SU-DHL-6 (cell line): ENCODE measurements around the gene C16orf89.

Experiments used
- CTCF ChIP-seq: fragments of 200-600 bp; sonication (generic); IDR thresholded peaks from one replicate; pipeline ENCODE4 v1.5.1; 2017; ENCODE audit warnings: antibody characterized with exemption, mild to moderate bottlenecking, low read length, moderate library complexity; ENCODE audit not compliant: insufficient read depth, poor library complexity, severe bottlenecking
- EZH2phosphoT487 ChIP-seq: fragments of 200-600 bp; sonication (generic), shearing (Covaris generic); conservative IDR thresholded peaks from 2 replicates; pipeline ENCODE4 v1.6.1; 2018; ENCODE audit warnings: mild to moderate bottlenecking, antibody characterized with exemption, low read length, moderate library complexity, mixed read lengths

DNA sequence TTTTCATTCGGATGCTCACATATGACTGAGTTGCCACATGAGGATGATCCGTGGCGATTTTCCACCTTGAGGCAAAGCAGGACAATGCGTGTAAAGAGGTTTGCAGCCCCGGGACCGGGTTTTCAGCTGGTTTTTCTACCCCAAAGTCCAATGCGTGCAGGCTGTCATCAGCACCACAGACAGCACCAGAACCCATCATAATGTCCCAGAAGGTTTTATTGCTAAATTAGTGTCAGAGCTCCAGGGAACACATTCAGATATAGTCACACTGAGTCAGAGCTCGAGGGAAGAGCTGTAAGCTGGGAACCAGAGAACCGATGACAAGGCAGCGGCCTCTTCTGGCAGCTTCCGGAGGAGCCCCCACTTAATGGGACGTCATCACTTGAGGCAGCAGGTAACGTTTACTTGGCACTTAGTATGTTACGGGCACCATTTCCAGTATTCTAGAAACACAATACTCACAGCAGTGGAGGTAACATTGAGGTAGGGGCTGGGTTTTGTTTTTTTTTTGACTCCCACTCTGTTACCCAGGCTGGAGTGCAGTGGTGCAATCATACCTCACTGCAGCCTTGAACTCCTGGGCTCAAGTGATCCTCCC lies 23.1 kb downstream of the C16orf89 start:
- TF ChIP-seq CTCF = no peak
- no peak for TF ChIP-seq EZH2phosphoT487
